NCI-H1092 treated with DMSO at 0.1 percent for 48 hours (cell line): ENCODE measurements around the gene AVPI1.
"Not testable (repeated sequence)": the region's sequence is repeated elsewhere in the genome, so short reads cannot be mapped to it uniquely, and the experiment has no call there.

Source experiments
- DNase-seq: peaks from one replicate; lab custom pipeline; 2025; lab: John Stamatoyannopoulos, UW

Gene AVPI1

GRCh38 chr10:97682042-97682441, 5.0 kb downstream of the AVPI1 start:
- DNase-seq: no peak

GRCh38 chr10:97679594-97679993, 7.4 kb downstream of the AVPI1 start:
- DNase-seq: no peak

- peak; percentile 10 for DNase-seq
Measured at GRCh38 chr10:97676770-97677581, 10.1 kb downstream of the AVPI1 start.

- DNase-seq: no peak
Measured at GRCh38 chr10:97675222-97675621, 11.8 kb downstream of the AVPI1 start.

- no peak for DNase-seq
Measured at GRCh38 chr10:97673736-97674525, 13.1 kb downstream of the AVPI1 start.

- no peak for DNase-seq
Measured at GRCh38 chr10:97669571-97669970, 17.5 kb downstream of the AVPI1 start.

GRCh38 chr10:97667463-97667862, 19.6 kb downstream of the AVPI1 start:
- DNase-seq: no peak

GRCh38 chr10:97666992-97667391, 20.0 kb downstream of the AVPI1 start:
- DNase-seq: no peak

GRCh38 chr10:97664282-97664850, 22.7 kb downstream of the AVPI1 start:
- DNase-seq: no peak

GRCh38 chr10:97659589-97659988, 27.5 kb downstream of the AVPI1 start:
- no peak for DNase-seq

GRCh38 chr10:97656777-97657176, 30.3 kb downstream of the AVPI1 start:
- no peak for DNase-seq

GRCh38 chr10:97651773-97652172, 35.3 kb downstream of the AVPI1 start:
- no peak for DNase-seq

- no peak for DNase-seq
Measured at GRCh38 chr10:97650726-97651125, 36.3 kb downstream of the AVPI1 start.

- DNase-seq: not testable (repeated sequence)
Measured at GRCh38 chr10:97649405-97649750, 37.7 kb downstream of the AVPI1 start.

- DNase-seq: no peak
Measured at GRCh38 chr10:97648562-97649404, 38.3 kb downstream of the AVPI1 start.

GRCh38 chr10:97647556-97647955, 39.5 kb downstream of the AVPI1 start:
- no peak for DNase-seq

GRCh38 chr10:97644936-97645335, 42.1 kb downstream of the AVPI1 start:
- no peak for DNase-seq

- DNase-seq: no peak
Measured at GRCh38 chr10:97643441-97643985, 43.5 kb downstream of the AVPI1 start.

- not testable (repeated sequence) for DNase-seq
Measured at GRCh38 chr10:97642471-97643159, 44.4 kb downstream of the AVPI1 start.

GRCh38 chr10:97640868-97641811, 45.9 kb downstream of the AVPI1 start:
- no peak for DNase-seq
